Measurements from ENCODE around the gene TTN.

GRCh38 chr2:178777577-178777976 is 29.6 kb downstream of the TTN start:
- TF ChIP-seq YY1 (IDR thresholded peaks at IDR 0.05; ENCODE audit: insufficient read depth, insufficient read length) = no peak
- no peak for TF ChIP-seq SUZ12 (IDR thresholded peaks at IDR 0.05; ENCODE audit: extremely low read depth, insufficient read depth, insufficient read length)
- TF ChIP-seq ZNF274 (IDR thresholded peaks at IDR 0.05; ENCODE audit: low read depth, low read length) = no peak

Data from NT2/D1 (cell line).